Measurements from ENCODE around the gene CFD. TPM values are rescaled to one million over a fixed set of nuclear protein-coding genes. Genes with fewer than 3 reads are reported as not detected.

The CFD gene
- total and polyA plus RNA-seq, 2 experiments from 2014 or later: 3.2 to 5.2 TPM

DNA sequence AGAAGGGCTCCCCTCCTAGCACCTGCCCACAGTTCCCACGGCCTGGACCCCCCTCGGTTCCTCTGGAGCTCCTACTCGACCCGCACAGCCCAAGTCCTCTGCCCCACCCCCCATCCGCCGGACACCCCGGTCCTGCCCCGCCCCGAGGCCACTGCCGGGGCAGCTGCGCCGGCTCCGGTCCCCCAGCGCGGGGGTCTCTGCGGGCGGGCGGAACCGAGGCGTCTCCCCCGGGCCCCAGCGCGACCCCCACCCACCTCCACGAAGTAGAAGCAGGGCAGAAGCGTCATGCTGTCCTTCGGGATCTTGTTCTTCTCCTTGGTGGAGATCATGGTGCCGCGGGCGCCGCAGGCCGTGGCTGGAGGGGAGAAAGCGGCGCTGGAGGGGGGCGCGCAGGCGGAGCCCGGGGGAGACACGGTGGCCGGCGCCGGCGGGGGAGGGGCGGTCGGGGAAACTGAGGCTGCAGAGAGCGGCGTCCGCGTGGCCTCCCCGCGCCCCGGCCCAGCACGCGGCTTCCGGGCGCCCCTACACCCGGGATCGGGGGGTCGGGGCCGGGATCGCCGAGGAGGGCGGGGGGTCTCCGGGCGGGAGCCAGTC is 38.1 kb upstream of the CFD start:
- Histone ChIP-seq H3K27me3 (replicated peaks; ENCODE audit: insufficient read depth) (peaks cover 4% of the 10 kb centered on the region; the same call in 1 of the 2 replicates), H3K36me3 (ENCODE audit: low read depth) (no peaks in the 10 kb centered on the region), H3F3A (ENCODE audit: insufficient read depth) (no peaks in the 10 kb centered on the region), H3K4me2 (ENCODE audit: unreplicated experiment) (peak overlapping the region; percentile 47), H3K9me2 (ENCODE audit: insufficient read depth) (no peaks in the 10 kb centered on the region), H3K27ac (no peak overlapping the region), H4K20me1 (ENCODE audit: insufficient read depth) (no peaks in the 10 kb centered on the region), H3K4me3 (peak overlapping the region; percentile 64), H3K9me3 (ENCODE audit: low read depth) (no peaks in the 10 kb centered on the region), H3K4me1 (ENCODE audit: insufficient read depth) (no peaks in the 10 kb centered on the region), H3K79me2 (ENCODE audit: insufficient read depth) (no peaks in the 10 kb centered on the region), H3K9ac (no peak overlapping the region; the same call in 1 of the 2 replicates), H2AFZ (peak overlapping the region; percentile 59)
- 1 to 6% methylated on average over 15 to 45 of the region's 64 CpGs for WGBS, 2 experiments (ENCODE audit: low coverage in 1 of 2, low lambda C conversion rate in 2 of 2, missing lambda C conversion rate in 2 of 2)
- DNase-seq: no peak
- no peak for TF ChIP-seq EZH2 (IDR thresholded peaks at IDR 0.05; ENCODE audit: insufficient read depth, poor library complexity, severe bottlenecking)
- no peak for TF ChIP-seq EZH2phosphoT487 (IDR thresholded peaks at IDR 0.05; ENCODE audit: insufficient read depth, low read depth)
- in situ Hi-C loops (cut with MboI): no loop called here

DNA sequence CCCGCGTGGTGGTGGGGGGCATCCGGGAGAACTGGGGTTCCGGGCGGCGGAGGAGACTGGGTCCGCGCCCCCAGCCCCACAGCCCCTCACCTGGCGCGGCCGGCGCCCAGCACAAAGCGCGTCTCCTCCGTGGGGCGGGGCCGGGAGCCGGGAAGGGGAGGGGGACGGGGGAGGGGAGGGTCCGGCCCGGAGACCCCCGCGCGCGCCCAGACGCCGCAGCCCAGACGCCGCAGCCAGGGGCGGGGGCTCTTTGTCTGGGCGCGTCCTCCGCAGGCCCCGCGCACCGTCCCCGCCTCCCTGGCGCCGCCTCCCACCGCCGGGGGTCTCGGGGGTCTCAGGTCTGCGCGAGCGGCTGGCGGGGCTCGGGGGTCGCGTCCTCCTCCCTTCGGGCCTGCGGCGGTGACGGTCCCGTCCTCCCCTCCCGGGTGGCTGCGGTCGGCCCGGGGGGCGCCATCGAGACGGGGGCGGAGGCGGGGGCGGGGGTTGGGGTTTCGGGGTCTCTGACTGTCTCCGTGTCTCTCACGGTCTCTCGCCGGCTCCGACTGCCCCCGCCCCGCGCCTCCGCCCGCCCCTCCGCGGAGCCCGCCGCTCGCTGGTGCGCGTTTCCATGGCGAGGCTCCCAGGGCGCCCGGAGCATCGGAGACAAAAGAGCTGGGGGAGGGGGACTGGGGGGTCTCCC is 37.5 kb upstream of the CFD start, which contains the start of gene PLPPR3:
TSS of gene PLPPR3 (minus strand) at position 131 of the 679 bp plus-strand sequence. CDS start 396 bp downstream, outside the sequence.
- no peaks in the 10 kb centered on the region for H3K4me1 ChIP-seq (ENCODE audit: insufficient read depth)
- DNase-seq: no peak
- H3K9ac ChIP-seq: no peak within 1 kb of the TSS; the same call in 1 of the 2 replicates
- no peaks in the 10 kb centered on the region for H3K9me3 ChIP-seq (ENCODE audit: low read depth)
- TF ChIP-seq EZH2 (IDR thresholded peaks at IDR 0.05; ENCODE audit: insufficient read depth, poor library complexity, severe bottlenecking): no peak
- TF ChIP-seq EZH2phosphoT487 (IDR thresholded peaks at IDR 0.05; ENCODE audit: insufficient read depth, low read depth): no peak
- peak within 1 kb of the TSS; percentile 64 for H3K4me3 ChIP-seq
- H4K20me1 ChIP-seq (ENCODE audit: insufficient read depth): no peaks in the 10 kb centered on the region
- no peaks in the 10 kb centered on the region for H3F3A ChIP-seq (ENCODE audit: insufficient read depth)
- in situ Hi-C loops (cut with MboI): no loop called here
- H3K27ac ChIP-seq: no peak within 1 kb of the TSS
- no peaks in the 10 kb centered on the region for H3K79me2 ChIP-seq (ENCODE audit: insufficient read depth)
- no peaks in the 10 kb centered on the region for H3K36me3 ChIP-seq (ENCODE audit: low read depth)
- no peaks in the 10 kb centered on the region for H3K9me2 ChIP-seq (ENCODE audit: insufficient read depth)
- WGBS, 2 experiments (ENCODE audit: low coverage in 1 of 2, low lambda C conversion rate in 2 of 2, missing lambda C conversion rate in 2 of 2): 0 to 4% methylated on average over 1 to 59 of the region's 86 CpGs
- peak within 1 kb of the TSS; percentile 47 for H3K4me2 ChIP-seq (ENCODE audit: unreplicated experiment)
- peak within 1 kb of the TSS; percentile 59 for H2AFZ ChIP-seq
- peaks cover 4% of the 10 kb centered on the region; the same call in 1 of the 2 replicates for H3K27me3 ChIP-seq (replicated peaks; ENCODE audit: insufficient read depth)

DNA sequence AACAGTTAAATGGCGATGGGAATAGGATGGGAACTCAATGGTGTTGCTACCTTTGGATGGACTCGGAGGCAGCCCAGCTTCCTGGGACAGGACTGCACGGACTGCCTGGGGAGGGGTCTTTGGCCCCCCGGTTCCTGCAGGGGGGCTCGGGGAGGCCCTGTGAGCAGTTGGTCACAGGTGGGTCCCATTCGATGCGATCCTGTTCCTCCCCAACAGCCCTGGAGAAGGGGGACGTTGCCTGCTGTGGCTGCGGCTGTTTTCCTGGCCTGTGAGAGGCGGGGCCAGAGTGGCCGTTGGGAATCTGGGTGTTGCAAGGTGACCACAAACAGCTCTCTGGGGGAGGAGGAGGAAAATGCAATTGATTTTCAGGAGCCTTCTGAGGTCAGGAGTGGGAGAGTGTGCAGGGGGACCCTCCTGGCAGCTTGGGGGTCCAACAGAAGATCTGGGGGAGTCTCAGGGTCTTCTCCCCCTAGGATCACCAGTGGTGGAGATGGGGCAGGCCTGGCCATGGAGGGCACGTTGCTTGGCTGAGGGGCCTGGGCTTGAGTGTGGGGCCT is 35.8 kb upstream of the CFD start:
- Histone ChIP-seq H4K20me1 (ENCODE audit: insufficient read depth) (no peaks in the 10 kb centered on the region), H3K27me3 (replicated peaks; ENCODE audit: insufficient read depth) (peaks cover 4% of the 10 kb centered on the region; the same call in 1 of the 2 replicates), H3K36me3 (ENCODE audit: low read depth) (no peaks in the 10 kb centered on the region), H2AFZ (no peak overlapping the region), H3K4me3 (no peak overlapping the region), H3F3A (ENCODE audit: insufficient read depth) (no peaks in the 10 kb centered on the region), H3K9ac (no peak overlapping the region), H3K4me2 (ENCODE audit: unreplicated experiment) (no peak overlapping the region), H3K9me3 (ENCODE audit: low read depth) (no peaks in the 10 kb centered on the region), H3K4me1 (ENCODE audit: insufficient read depth) (no peaks in the 10 kb centered on the region), H3K79me2 (ENCODE audit: insufficient read depth) (no peaks in the 10 kb centered on the region), H3K27ac (no peak overlapping the region), H3K9me2 (ENCODE audit: insufficient read depth) (no peaks in the 10 kb centered on the region)
- in situ Hi-C loops (cut with MboI): no loop called here
- no peak for DNase-seq
- WGBS, 2 experiments (ENCODE audit: low coverage in 1 of 2, low lambda C conversion rate in 2 of 2, missing lambda C conversion rate in 2 of 2): 71 to 74% methylated on average over 12 of the region's 12 CpGs
- TF ChIP-seq EZH2 (IDR thresholded peaks at IDR 0.05; ENCODE audit: insufficient read depth, poor library complexity, severe bottlenecking) (no peak), EZH2phosphoT487 (IDR thresholded peaks at IDR 0.05; ENCODE audit: insufficient read depth, low read depth) (no peak)

DNA sequence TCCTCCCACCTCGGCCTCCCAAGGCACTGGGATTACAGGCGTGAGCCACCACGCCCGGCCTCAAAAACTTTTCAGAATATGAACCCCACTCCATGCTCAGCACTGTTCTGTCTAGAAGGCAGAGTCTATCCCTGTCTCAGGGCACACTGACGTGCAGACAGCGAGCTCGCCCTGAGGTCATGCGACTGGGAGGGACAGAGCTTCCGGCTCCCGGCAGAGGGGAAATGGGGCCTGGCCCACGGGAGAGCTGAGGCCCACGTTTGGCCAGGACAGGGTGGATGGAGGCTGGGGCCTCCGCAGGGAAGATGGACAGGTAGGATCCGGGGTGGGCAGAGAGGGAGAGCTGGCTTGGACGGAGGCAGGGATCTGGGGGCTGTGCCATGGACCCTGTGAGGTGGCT is 34.6 kb upstream of the CFD start:
- H3K27ac ChIP-seq: no peak overlapping the region
- no peak overlapping the region for H3K9ac ChIP-seq
- no peaks in the 10 kb centered on the region for H3F3A ChIP-seq (ENCODE audit: insufficient read depth)
- no peaks in the 10 kb centered on the region for H3K9me3 ChIP-seq (ENCODE audit: low read depth)
- H3K27me3 ChIP-seq (replicated peaks; ENCODE audit: insufficient read depth): peaks cover 4% of the 10 kb centered on the region; the same call in 1 of the 2 replicates
- no peaks in the 10 kb centered on the region for H3K9me2 ChIP-seq (ENCODE audit: insufficient read depth)
- no peak overlapping the region for H2AFZ ChIP-seq
- H3K4me3 ChIP-seq: no peak overlapping the region
- H3K4me2 ChIP-seq (ENCODE audit: unreplicated experiment): no peak overlapping the region
- in situ Hi-C loops (cut with MboI): no loop called here
- 79 to 82% methylated on average over 15 of the region's 15 CpGs for WGBS, 2 experiments (ENCODE audit: low coverage in 1 of 2, low lambda C conversion rate in 2 of 2, missing lambda C conversion rate in 2 of 2)
- H3K4me1 ChIP-seq (ENCODE audit: insufficient read depth): no peaks in the 10 kb centered on the region
- H3K79me2 ChIP-seq (ENCODE audit: insufficient read depth): no peaks in the 10 kb centered on the region
- no peaks in the 10 kb centered on the region for H4K20me1 ChIP-seq (ENCODE audit: insufficient read depth)
- H3K36me3 ChIP-seq (ENCODE audit: low read depth): no peaks in the 10 kb centered on the region
- DNase-seq: no peak
- TF ChIP-seq EZH2phosphoT487 (IDR thresholded peaks at IDR 0.05; ENCODE audit: insufficient read depth, low read depth) (no peak), EZH2 (IDR thresholded peaks at IDR 0.05; ENCODE audit: insufficient read depth, poor library complexity, severe bottlenecking) (no peak)

Data from GM23248 (cell line).